PC-9 (cell line): Measurements from ENCODE around the gene LIMS1.
"Not testable (repeated sequence)": the region's sequence is repeated elsewhere in the genome, so short reads cannot be mapped to it uniquely, and the experiment has no call there.

ENCODE experiments used
- EZH2 ChIP-seq: fragments of 200-600 bp; sonication (generic); IDR thresholded peaks from 2 replicates; pipeline ENCODE4 v1.8.0; 2017; ENCODE audit warnings: antibody characterized with exemption, low read depth
- TF ChIP-seq, protein P1 (sequence below): fragments of 200-600 bp; sonication (generic); conservative IDR thresholded peaks from 2 replicates; pipeline ENCODE4 v1.6.1; 2017; ENCODE audit warnings: mixed run types, antibody characterized with exemption, mild to moderate bottlenecking, moderate library complexity

DNA sequence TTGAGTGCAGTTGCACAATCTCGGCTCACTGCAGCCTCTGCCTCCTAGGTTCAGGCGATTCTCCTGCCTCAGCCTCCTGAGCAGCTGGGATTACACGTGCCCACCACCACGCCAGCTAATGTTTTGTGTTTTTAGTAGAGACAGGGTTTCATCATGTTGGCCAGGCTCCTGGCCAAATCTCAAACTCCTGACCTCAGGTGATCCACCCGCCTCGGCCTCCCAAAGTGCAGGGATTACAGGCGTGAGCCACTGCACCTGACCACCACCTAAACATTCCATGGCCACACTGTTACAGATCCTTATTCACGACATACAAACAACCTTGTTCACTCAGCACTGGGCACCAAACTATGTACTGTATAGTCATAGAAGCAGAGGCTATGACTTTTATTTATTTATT is 116.2 kb downstream of the LIMS1 start:
- not testable (repeated sequence) for TF ChIP-seq EZH2
- TF ChIP-seq, protein P1, sequence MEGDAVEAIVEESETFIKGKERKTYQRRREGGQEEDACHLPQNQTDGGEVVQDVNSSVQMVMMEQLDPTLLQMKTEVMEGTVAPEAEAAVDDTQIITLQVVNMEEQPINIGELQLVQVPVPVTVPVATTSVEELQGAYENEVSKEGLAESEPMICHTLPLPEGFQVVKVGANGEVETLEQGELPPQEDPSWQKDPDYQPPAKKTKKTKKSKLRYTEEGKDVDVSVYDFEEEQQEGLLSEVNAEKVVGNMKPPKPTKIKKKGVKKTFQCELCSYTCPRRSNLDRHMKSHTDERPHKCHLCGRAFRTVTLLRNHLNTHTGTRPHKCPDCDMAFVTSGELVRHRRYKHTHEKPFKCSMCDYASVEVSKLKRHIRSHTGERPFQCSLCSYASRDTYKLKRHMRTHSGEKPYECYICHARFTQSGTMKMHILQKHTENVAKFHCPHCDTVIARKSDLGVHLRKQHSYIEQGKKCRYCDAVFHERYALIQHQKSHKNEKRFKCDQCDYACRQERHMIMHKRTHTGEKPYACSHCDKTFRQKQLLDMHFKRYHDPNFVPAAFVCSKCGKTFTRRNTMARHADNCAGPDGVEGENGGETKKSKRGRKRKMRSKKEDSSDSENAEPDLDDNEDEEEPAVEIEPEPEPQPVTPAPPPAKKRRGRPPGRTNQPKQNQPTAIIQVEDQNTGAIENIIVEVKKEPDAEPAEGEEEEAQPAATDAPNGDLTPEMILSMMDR: not testable (repeated sequence)
